Osteocyte (in vitro differentiated cells): Measurements from ENCODE around the gene UBD. TPM values are rescaled to one million over a fixed set of nuclear protein-coding genes. Genes with fewer than 3 reads are reported as not detected.
A peak's percentile ranks its signal among the peaks of the same experiment; 100 is the strongest.

Experiments
- DNase-seq: peaks from one replicate; pipeline ENCODE4 v3.0.0; 2021; ENCODE audit warnings: mixed read lengths; ENCODE audit not compliant: unreplicated experiment; ENCODE audit errors: extremely low spot score
- H3K27ac Mint-ChIP-seq: one replicate; pipeline ENCODE4 v1.8.0; 2021; ENCODE audit warnings: mild to moderate bottlenecking, mixed read lengths; ENCODE audit not compliant: unreplicated experiment
- H3K27me3 Mint-ChIP-seq: one replicate; pipeline ENCODE4 v1.8.0; 2021; ENCODE audit warnings: mixed read lengths; ENCODE audit not compliant: unreplicated experiment
- H3K36me3 Mint-ChIP-seq: one replicate; pipeline ENCODE4 v1.8.0; 2021; ENCODE audit warnings: mixed read lengths; ENCODE audit not compliant: unreplicated experiment
- H3K4me1 Mint-ChIP-seq: one replicate; pipeline ENCODE4 v1.8.0; 2021; ENCODE audit warnings: mixed read lengths; ENCODE audit not compliant: unreplicated experiment
- H3K4me3 Mint-ChIP-seq: one replicate; pipeline ENCODE4 v1.8.0; 2021; ENCODE audit warnings: mild to moderate bottlenecking, moderate library complexity, mixed read lengths; ENCODE audit not compliant: unreplicated experiment
- H3K9me3 Mint-ChIP-seq: one replicate; pipeline ENCODE4 v1.8.0; 2021; ENCODE audit warnings: mixed read lengths; ENCODE audit not compliant: unreplicated experiment
- CTCF ChIP-seq: fragments of 200-600 bp; sonication (generic); IDR thresholded peaks from 2 replicates; pipeline ENCODE4 v1.5.0; 2021; ENCODE audit warnings: antibody characterized with exemption, mild to moderate bottlenecking, moderate library complexity
- total RNA-seq: library from RNA; stranded (reverse); gene quantifications from 2 replicates; pipeline ENCODE4 v1.2.1, GENCODE V29; 2021

Gene UBD
- total RNA-seq, 1 donor from 2014 or later, result not detected

DNA sequence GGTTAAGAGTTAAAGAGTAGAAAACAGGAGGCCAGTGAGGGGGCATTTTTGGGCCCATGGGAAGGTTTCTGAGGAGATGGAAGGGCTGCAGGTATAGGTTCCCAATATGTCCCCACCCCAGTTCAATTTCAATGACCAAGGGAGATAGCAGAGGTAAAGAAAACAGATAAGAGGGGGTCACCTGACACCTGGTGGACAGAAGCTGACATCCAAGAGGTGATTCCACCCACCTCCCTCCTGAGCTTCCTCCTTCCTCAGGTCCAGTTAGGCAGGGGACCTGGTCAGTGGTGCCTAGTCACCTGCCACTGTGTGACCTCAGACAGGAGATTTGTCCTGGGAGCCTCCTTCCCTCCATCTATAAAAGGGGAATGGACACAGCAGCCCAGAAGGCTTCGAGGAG is 42.3 kb downstream of the UBD start:
- no peak overlapping the region for H3K4me3 Mint-ChIP-seq
- TF ChIP-seq CTCF, result no peak
- H3K4me1 Mint-ChIP-seq, result no peaks in the 10 kb centered on the region
- DNase-seq, result peak; percentile 62
- peaks cover 5% of the 10 kb centered on the region for H3K9me3 Mint-ChIP-seq
- H3K27ac Mint-ChIP-seq, result no peak overlapping the region
- H3K36me3 Mint-ChIP-seq, result no peaks in the 10 kb centered on the region
- no peaks in the 10 kb centered on the region for H3K27me3 Mint-ChIP-seq

DNA sequence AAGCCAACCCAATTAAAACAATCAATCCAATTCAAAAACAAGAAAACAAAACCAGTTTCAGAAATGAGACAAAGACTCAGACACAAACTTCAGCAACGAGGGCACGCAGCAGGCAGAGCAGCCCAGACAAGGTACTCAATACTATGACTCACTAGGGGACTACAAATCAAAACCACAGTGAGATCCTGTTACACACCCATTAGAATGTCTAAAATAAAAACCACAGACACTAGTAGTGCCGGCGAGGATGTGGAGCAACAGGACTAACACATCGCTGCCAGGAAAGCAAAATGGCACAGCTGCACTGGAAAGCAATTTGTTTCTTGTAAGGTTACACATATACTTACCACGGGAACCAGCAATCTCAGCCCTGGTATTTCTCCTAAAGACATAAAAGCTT is 43.4 kb downstream of the UBD start:
- Mint-ChIP-seq H3K4me3 (no peak overlapping the region), H3K27ac (no peak overlapping the region), H3K4me1 (no peaks in the 10 kb centered on the region), H3K27me3 (no peaks in the 10 kb centered on the region), H3K36me3 (no peaks in the 10 kb centered on the region), H3K9me3 (peaks cover 5% of the 10 kb centered on the region)
- TF ChIP-seq CTCF, result no peak
- DNase-seq, result peak; percentile 67

DNA sequence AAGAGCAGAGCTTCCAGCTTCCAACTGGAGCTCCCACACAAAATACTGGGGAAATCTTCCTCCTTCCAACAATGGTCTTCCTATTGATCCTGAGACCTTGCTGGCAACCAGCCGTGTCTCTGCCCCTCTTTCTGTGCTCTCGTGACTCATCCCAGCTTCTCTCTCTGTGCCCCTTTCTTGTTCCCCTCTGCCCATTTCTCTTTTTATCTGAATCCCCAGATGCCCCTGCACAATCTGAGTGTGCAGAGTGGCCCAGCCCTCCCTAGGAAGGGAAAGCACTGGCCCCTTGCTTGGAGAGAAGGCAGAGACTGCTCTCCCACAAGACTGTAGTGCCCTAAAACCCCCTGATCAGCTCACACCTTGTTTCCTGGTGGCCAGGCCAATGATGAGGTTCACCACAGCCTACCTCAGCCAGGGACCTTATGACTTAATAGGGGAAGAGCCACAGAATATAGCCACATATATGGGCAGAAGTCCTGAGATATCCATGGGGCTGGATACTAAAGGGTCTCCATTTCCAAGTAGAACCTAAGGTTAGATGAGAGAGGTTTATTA is 48.7 kb downstream of the UBD start:
- no peaks in the 10 kb centered on the region for H3K36me3 Mint-ChIP-seq
- no peak for TF ChIP-seq CTCF
- peaks cover 5% of the 10 kb centered on the region for H3K27me3 Mint-ChIP-seq

DNA sequence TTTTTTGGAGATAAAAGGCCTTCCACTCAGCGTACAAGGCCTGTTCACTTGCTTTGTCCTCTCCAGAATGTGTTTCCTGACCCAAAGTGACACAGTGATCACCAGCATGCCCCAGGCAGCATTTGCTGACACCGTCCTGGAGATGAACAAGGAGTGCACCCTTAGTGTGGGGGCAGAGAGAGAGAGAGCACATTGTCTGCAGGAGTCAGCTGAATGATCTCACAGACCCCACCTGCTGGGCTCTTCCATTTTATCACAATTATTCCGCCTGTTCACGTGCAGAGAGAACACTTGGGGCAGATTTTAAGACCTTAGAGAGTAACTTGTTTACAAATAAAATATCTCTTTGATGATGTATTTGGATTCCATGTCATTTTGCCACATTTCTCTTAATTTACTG is 49.3 kb downstream of the UBD start:
- no peak overlapping the region for H3K4me3 Mint-ChIP-seq
- H3K4me1 Mint-ChIP-seq, result no peaks in the 10 kb centered on the region
- no peak for TF ChIP-seq CTCF
- no peaks in the 10 kb centered on the region for H3K9me3 Mint-ChIP-seq
- peaks cover 5% of the 10 kb centered on the region for H3K27me3 Mint-ChIP-seq
- H3K27ac Mint-ChIP-seq, result no peak overlapping the region
- no peaks in the 10 kb centered on the region for H3K36me3 Mint-ChIP-seq
- peak; percentile 62 for DNase-seq

More for the DNA sequence above, 48.7 kb downstream of the UBD start:
- no peak overlapping the region for H3K4me3 Mint-ChIP-seq
- no peaks in the 10 kb centered on the region for H3K4me1 Mint-ChIP-seq
- peak; percentile 59 for DNase-seq
- H3K27ac Mint-ChIP-seq, result no peak overlapping the region
- H3K9me3 Mint-ChIP-seq, result no peaks in the 10 kb centered on the region

DNA sequence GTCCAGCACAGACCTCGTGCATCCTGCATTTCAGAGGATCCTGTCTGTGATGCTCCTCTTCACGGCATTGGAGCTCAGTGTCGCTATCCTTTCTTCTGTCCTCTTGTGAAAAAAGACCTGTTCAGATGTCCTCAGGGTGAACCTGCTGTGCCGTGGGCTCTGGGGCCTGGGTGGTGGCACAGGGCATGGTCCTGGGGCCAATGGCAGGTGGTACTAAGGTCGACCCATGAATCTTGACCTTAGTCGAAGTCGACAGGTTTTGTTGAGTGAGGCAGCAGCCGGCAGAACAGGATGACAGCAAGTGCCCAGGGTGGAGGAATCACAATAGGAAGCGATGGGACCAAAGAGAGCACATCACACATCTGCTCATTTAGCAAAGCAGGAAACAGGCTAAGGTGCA is 49.8 kb downstream of the UBD start:
- Mint-ChIP-seq H3K9me3 (no peaks in the 10 kb centered on the region), H3K4me3 (no peak overlapping the region), H3K4me1 (no peaks in the 10 kb centered on the region), H3K27ac (no peak overlapping the region), H3K36me3 (no peaks in the 10 kb centered on the region), H3K27me3 (peaks cover 5% of the 10 kb centered on the region)
- DNase-seq, result peak; percentile 53
- no peak for TF ChIP-seq CTCF
